Measurements from ENCODE around the gene NAA10.
A peak's percentile ranks its signal among the peaks of the same experiment; 100 is the strongest.

Gene NAA10

GRCh38 chrX:153887385-153887784, 47.5 kb downstream of the NAA10 start:
- no peak for TF ChIP-seq SIN3A (IDR thresholded peaks at IDR 0.05; ENCODE audit: borderline replicate concordance, insufficient read depth, low read length)
- TF ChIP-seq, protein P1, sequence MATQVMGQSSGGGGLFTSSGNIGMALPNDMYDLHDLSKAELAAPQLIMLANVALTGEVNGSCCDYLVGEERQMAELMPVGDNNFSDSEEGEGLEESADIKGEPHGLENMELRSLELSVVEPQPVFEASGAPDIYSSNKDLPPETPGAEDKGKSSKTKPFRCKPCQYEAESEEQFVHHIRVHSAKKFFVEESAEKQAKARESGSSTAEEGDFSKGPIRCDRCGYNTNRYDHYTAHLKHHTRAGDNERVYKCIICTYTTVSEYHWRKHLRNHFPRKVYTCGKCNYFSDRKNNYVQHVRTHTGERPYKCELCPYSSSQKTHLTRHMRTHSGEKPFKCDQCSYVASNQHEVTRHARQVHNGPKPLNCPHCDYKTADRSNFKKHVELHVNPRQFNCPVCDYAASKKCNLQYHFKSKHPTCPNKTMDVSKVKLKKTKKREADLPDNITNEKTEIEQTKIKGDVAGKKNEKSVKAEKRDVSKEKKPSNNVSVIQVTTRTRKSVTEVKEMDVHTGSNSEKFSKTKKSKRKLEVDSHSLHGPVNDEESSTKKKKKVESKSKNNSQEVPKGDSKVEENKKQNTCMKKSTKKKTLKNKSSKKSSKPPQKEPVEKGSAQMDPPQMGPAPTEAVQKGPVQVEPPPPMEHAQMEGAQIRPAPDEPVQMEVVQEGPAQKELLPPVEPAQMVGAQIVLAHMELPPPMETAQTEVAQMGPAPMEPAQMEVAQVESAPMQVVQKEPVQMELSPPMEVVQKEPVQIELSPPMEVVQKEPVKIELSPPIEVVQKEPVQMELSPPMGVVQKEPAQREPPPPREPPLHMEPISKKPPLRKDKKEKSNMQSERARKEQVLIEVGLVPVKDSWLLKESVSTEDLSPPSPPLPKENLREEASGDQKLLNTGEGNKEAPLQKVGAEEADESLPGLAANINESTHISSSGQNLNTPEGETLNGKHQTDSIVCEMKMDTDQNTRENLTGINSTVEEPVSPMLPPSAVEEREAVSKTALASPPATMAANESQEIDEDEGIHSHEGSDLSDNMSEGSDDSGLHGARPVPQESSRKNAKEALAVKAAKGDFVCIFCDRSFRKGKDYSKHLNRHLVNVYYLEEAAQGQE (IDR thresholded peaks at IDR 0.05; ENCODE audit: insufficient read depth in 1 of 2, low read depth in 2 of 2, low read length in 2 of 2): 0 out of 4 replicates have a peak, but pooled peaks of 1 of the 2 experiments have one; percentile 12
- TF ChIP-seq POLR2AphosphoS5 (IDR thresholded peaks at IDR 0.05; ENCODE audit: low read depth, low read length): no peak

DNA sequence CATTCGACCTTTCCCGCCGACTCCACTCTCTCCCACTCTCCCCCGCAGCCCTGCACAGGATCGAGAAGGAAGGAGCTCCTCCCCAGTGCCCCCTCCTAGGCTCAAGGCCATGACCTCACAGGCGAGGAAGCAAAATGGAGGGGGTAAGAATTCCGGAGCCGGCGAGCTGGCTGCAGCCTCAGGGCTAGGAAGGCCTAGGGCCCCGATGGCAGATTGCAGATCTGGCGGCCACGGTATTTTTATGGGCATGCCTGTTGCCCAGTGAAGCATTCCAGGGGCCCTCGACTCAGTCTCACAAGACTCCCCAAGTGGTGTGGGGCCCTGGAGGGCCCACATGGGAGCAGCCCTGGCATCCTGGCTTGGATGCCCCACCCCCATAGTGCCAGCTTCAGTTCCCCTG, 47.9 kb downstream of the NAA10 start:
- no peak for TF ChIP-seq POLR2AphosphoS5 (IDR thresholded peaks at IDR 0.05; ENCODE audit: low read depth, low read length)
- TF ChIP-seq SIN3A (IDR thresholded peaks at IDR 0.05; ENCODE audit: borderline replicate concordance, insufficient read depth, low read length): no peak
- no peak for TF ChIP-seq TAF1 (IDR thresholded peaks at IDR 0.05; ENCODE audit: borderline replicate concordance, insufficient read depth, low read length)
- TF ChIP-seq FOXP2 (optimal IDR thresholded peaks at IDR 0.05; ENCODE audit: borderline replicate concordance, extremely low read depth, extremely low read length, insufficient read depth): no peak
- TF ChIP-seq, protein P1 (IDR thresholded peaks at IDR 0.05; ENCODE audit: insufficient read depth in 1 of 2, low read depth in 2 of 2, low read length in 2 of 2): no peak

DNA sequence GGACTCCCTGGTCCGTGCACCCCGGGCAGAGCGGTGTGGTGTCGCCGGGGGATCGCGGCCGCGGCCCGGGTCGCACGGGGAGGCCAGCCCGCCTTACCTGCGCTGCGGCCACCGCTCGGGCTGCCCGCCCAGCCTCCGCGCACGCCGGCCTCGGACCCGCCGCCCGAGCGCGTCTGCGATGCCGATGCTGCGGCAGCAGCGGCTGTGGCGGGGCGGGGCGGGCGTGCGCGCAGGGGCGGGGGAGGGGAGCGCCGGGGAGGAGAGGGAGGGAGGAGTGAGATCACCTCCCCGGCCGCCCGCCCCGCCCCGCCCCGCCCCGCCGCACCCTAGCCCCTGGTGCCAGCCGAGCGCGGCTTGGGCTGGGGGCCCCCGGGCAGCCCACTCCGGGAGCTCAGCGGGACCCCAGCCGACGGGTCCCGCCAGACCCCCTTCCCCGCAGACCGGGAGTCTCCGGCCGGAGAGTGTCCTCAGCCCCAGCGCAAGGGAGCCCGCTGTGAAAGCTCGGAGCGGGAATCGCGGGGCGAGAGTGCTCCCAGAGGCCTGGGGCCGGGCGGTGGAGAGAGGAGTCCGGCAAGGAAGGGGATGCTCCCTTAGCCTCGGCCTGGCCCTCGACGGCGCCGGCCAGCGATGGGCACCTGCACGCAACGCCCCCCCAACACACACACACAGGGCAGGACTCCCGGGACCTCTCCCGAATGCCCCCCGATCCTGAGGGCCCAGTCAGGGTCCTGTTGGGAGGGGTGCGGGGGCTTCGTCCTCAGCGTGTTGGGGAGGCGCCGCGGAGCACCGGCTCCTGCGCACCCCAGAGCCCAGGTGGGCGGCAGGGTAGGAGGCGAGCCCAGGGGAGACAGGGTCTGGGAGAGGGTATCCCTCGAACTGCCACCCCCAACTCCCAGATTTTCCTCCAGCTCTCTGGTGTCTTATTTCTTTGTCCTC, 48.6 kb downstream of the NAA10 start, which contains the start of gene L1CAM:
Gene L1CAM, minus strand, starts transcription at position 206 of the 936 bp plus-strand sequence. CDS start 10,337 bp downstream, outside the sequence.
- TF ChIP-seq POLR2AphosphoS5 (IDR thresholded peaks at IDR 0.05; ENCODE audit: low read depth, low read length) (no peak), SIN3A (IDR thresholded peaks at IDR 0.05; ENCODE audit: borderline replicate concordance, insufficient read depth, low read length) (no peak), TAF1 (IDR thresholded peaks at IDR 0.05; ENCODE audit: borderline replicate concordance, insufficient read depth, low read length) (no peak), FOXP2 (optimal IDR thresholded peaks at IDR 0.05; ENCODE audit: borderline replicate concordance, extremely low read depth, extremely low read length, insufficient read depth) (no peak)
- TF ChIP-seq, protein P1 (IDR thresholded peaks at IDR 0.05; ENCODE audit: insufficient read depth in 1 of 2, low read depth in 2 of 2, low read length in 2 of 2): no peak

DNA sequence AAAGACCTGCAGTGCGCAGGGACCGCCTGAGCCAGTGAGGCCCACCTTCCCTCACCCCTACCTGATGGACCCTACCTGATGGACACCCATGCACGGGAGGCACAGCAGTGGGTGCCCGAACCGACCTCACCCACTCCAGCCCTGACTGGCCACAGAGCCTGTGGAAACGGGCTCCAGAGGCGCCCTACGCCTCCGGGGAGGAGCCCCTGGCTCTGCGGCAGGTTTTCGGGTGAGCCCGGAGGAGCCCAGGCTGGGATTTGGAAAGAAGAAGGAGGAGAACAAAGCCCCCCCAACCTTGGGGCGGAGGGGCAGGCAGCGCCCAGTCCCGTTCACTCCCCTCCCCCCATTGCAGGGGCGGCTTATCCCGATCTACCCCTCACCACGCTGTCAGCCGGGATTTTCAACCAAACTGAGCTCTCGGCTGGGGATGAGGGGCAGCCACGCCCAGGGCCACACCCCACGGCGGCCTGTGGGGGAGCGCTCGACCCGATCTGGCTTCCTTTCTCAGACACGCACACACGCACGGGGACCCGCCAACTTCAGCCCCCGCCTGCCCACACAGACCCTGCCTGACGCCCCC, 49.5 kb downstream of the NAA10 start:
- TF ChIP-seq TAF1 (IDR thresholded peaks at IDR 0.05; ENCODE audit: borderline replicate concordance, insufficient read depth, low read length): no peak
- TF ChIP-seq, protein P1 (IDR thresholded peaks at IDR 0.05; ENCODE audit: insufficient read depth in 1 of 2, low read depth in 2 of 2, low read length in 2 of 2): no peak
- no peak for TF ChIP-seq SIN3A (IDR thresholded peaks at IDR 0.05; ENCODE audit: borderline replicate concordance, insufficient read depth, low read length)
- no peak for TF ChIP-seq POLR2AphosphoS5 (IDR thresholded peaks at IDR 0.05; ENCODE audit: low read depth, low read length)
- TF ChIP-seq FOXP2 (optimal IDR thresholded peaks at IDR 0.05; ENCODE audit: borderline replicate concordance, extremely low read depth, extremely low read length, insufficient read depth): no peak

Data from PFSK-1 (cell line).